Mucosa of descending colon (tissue), 3 donors: ENCODE data around the gene CIB4. TPM values are rescaled to one million over a fixed set of nuclear protein-coding genes. Genes with fewer than 3 reads are reported as not detected.

Experiments used
- ATAC-seq: fragments of 200-7000 bp; cut with Tn5 transposase; one replicate; pipeline ENCODE4 v1.9.1; 2020; ENCODE audit warnings: mild to moderate bottlenecking, moderate library complexity
- DNase-seq, 3 donors: peaks; one replicate each; pipeline ENCODE4 v3.0.0-alpha.2; 2020
- H3K36me3 ChIP-seq: fragments of 200-600 bp; one replicate; pipeline ENCODE4 v1.8.0; 2021; ENCODE audit warnings: low read depth, mild to moderate bottlenecking
- H3K4me1 ChIP-seq: fragments of 200-600 bp; one replicate; pipeline ENCODE4 v1.8.0; 2021; ENCODE audit warnings: low read depth, mild to moderate bottlenecking
- H3K4me3 ChIP-seq: fragments of 200-600 bp; one replicate; pipeline ENCODE4 v1.8.0; 2021; ENCODE audit warnings: mild to moderate bottlenecking
- H3K9me3 ChIP-seq: fragments of 200-600 bp; one replicate; pipeline ENCODE4 v1.8.0; 2021; ENCODE audit warnings: mild to moderate bottlenecking
- CTCF ChIP-seq: fragments of 200-600 bp; IDR thresholded peaks from one replicate; pipeline ENCODE4 v1.8.0; 2022; ENCODE audit warnings: antibody characterized with exemption, mild to moderate bottlenecking
- intact Hi-C, 2 donors: fragments of 100-400 bp; cut with DNase I in 1 of 2; cut with micrococcal nuclease in 1 of 2; formaldehyde crosslinking; loops; one replicate each; pipeline versions ENCODE4 v1.11.0 to v1.11.1; 2022; cut with DNase I, micrococcal nuclease
- total RNA-seq, 3 donors: library from RNA; stranded (reverse); fragmentation: NEBNext Ultra II Directional in 2 of 3; extraction: Animal tissue kit (Norgen Biotek cat#: 25700) in 2 of 3; gene quantifications; one replicate each; pipeline versions ENCODE4 v1.2.1 to v1.2.4, GENCODE V29; 2021 to 2023
- donor health status: DM: no; HTN: no; CAD: no; lungs with moderate emphysema.
- donor health status: DM: no; HTN: no; CAD: no.
- donor health status: DM: no; HTN: yes; CAD: no.

The CIB4 gene
- total RNA-seq, 3 donors from 2014 or later, result 0.60 TPM; not detected in 2

DNA sequence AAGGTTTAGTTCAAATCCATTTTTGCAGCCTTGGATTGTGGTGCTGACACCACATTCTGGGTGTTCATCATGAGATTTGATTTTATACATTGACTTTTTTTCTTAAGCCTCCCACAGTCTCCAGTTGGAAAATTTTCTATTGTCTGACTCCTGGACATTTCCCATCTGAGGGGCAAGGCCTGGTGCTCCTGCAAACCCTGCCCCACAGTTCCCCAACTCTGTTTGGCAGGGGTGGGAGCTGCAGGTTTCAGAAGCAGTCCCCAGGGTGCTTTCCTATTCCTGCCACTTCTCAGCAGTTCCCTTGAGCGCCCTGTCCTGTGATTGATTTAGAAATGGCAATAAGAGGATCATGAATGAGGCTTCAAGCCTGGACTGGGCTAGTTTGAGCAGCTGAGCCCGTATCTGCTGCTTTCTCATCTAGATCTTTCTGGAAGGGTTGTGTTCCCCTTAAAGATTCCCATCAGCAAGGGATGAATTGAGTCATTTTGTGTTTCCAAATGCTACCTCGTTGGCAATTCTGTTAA is 77.0 kb downstream of the CIB4 start:
- ATAC-seq, result no peak
- intact Hi-C loops, result no loop called here

GRCh38 chr2:26563686-26564085 is 77.5 kb downstream of the CIB4 start:
- no peaks in the 10 kb centered on the region for H3K36me3 ChIP-seq
- no peak overlapping the region for H3K4me3 ChIP-seq
- no peak for TF ChIP-seq CTCF
- intact Hi-C loops, result no loop called here
- peaks cover 12% of the 10 kb centered on the region for H3K4me1 ChIP-seq
- no peak for DNase-seq
- no peak for ATAC-seq
- no peaks in the 10 kb centered on the region for H3K9me3 ChIP-seq

More for the DNA sequence above, 77.0 kb downstream of the CIB4 start:
- Histone ChIP-seq H3K4me3 (no peak overlapping the region), H3K4me1 (peaks cover 12% of the 10 kb centered on the region), H3K36me3 (no peaks in the 10 kb centered on the region), H3K9me3 (no peaks in the 10 kb centered on the region)
- no peak for DNase-seq
- TF ChIP-seq CTCF, result no peak

DNA sequence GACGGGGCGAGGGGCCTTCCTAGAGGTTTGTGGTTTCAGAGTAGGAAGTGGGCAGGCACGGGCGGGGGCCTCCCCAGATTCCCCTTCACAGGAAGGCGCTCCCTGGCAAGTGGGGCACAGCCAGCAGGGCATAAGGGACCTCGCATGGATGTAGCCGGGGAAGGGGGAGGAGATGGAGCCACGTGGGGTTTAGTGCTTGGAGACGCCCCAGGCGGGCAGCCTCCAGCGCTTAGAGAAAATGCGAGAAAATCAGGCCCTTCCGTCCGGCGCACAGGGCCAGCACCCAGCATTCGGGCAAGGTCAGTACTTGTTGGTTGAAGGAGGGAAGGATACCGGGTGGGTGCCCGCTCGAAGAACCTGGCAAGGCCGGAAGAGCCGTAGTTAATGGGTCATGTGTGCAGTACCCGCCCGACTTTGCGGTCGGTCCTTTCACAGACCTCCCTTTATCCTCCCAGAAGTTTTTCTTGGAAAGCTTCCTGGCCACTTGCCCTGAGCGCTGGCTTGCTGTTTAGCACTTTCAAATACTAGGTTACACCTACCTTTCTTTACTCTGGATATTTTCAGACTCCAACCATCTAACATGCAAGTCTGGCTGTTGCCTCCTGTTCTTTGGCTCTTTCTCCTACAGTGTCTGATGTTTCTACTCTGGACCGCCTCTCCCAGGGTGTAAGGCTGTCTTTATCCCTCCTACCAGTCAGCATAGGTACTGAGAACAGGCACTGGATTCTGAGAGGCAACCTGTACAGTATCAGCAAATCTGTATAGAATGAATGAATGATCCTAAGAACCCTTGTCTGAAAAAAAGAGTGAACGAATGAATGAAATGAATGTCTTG is 78.1 kb downstream of the CIB4 start:
- H3K4me1 ChIP-seq, result peaks cover 12% of the 10 kb centered on the region
- DNase-seq (peak in 2 of 3 donors; percentile 38 to 41), ATAC-seq (peak; percentile 71)
- H3K9me3 ChIP-seq, result no peaks in the 10 kb centered on the region
- no peak overlapping the region for H3K4me3 ChIP-seq
- no peaks in the 10 kb centered on the region for H3K36me3 ChIP-seq
- TF ChIP-seq CTCF, result no peak
- intact Hi-C loops, result no loop called here

DNA sequence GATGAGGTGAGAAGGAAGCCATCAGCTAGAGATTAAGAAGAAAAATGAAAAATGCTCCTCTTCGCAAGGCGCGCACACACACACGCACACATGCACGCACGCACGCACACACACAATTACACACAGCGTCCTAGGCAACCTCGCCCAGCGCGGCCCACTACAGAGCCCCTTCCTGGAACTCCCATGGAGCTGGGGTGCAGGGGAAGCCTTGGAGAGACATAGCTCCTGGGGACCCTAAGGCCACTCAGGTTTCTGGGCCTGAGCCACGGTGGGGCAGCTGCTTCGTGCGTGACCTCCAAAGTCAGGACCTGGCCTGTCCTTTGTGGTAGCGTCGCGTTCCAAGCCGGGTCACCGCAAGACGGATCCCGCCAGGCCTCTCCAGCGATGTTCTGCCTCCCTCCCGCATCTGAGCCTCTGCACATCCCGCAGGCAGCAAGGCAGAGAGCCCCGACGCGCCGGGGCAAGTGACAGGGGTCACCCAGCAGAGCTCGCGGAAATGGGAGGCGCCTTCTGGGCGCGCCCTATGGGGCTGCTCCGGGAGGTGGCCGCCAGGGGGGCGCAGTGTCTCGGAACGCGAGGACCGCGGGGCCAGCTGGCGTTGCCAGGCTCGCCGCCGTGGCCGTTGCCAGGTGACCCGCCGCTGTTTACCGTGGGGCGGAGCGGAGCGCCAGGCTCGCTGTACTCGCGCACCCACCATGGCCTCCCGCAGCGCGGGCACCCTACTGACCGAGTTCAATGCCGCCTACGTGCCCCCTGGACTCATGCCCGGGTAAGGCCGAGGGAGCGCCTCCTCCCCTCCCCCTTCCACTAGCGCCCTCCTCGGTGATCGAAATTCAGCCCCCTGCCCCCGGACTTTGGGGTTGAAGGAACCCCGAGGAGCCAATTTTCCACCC is 79.0 kb downstream of the CIB4 start:
- peak; percentile 91 for ATAC-seq
- peak; percentile 45 to 74 (median 73) for DNase-seq
- intact Hi-C loops, result no loop called here

More for the DNA sequence above, 79.0 kb downstream of the CIB4 start:
- H3K36me3 ChIP-seq, result no peaks in the 10 kb centered on the region
- H3K9me3 ChIP-seq, result no peaks in the 10 kb centered on the region
- peaks cover 12% of the 10 kb centered on the region for H3K4me1 ChIP-seq
- no peak for TF ChIP-seq CTCF
- H3K4me3 ChIP-seq, result no peak overlapping the region
